Activated CD8-positive, alpha-beta memory T cell treated with anti-CD3 and anti-CD28 coated beads, Interleukin-2, amount 50 U/mL, for 4 hours (primary cell): Measurements from ENCODE around the gene KLHL21.
A peak's percentile ranks its signal among the peaks of the same experiment; 100 is the strongest.
"Not testable (repeated sequence)": the region's sequence is repeated elsewhere in the genome, so short reads cannot be mapped to it uniquely, and the experiment has no call there.

Source experiments
- DNase-seq: peaks from one replicate; pipeline ENCODE4 v3.0.0-alpha.2; 2020

The KLHL21 gene

GRCh38 chr1:6624710-6625583, 22.3 kb upstream of the KLHL21 start, which contains the start of gene THAP3:
Gene THAP3, plus strand, starts transcription at chr1:6624868. Its CDS starts 351 bp downstream, at chr1:6625219.
- peak; percentile 91 for DNase-seq

GRCh38 chr1:6623269-6623965, 20.7 kb upstream of the KLHL21 start:
- DNase-seq: no peak

- DNase-seq: no peak
Observed at GRCh38 chr1:6622396-6623152, 19.9 kb upstream of the KLHL21 start.

GRCh38 chr1:6621429-6622391, 19.0 kb upstream of the KLHL21 start:
- DNase-seq: no peak

- no peak for DNase-seq
Observed at GRCh38 chr1:6619045-6619444, 16.4 kb upstream of the KLHL21 start.

- peak; percentile 40 for DNase-seq
Observed at GRCh38 chr1:6614929-6615785, 12.5 kb upstream of the KLHL21 start.

- peak; percentile 71 for DNase-seq
Observed at GRCh38 chr1:6614019-6614928, 11.6 kb upstream of the KLHL21 start.

GRCh38 chr1:6613361-6614018, 10.8 kb upstream of the KLHL21 start, which contains the start of gene PHF13:
Gene PHF13, plus strand, starts transcription at chr1:6613731. Its CDS starts 336 bp downstream, at chr1:6614067.
- peak; percentile 100 for DNase-seq

GRCh38 chr1:6612641-6613360, 10.1 kb upstream of the KLHL21 start:
- DNase-seq: no peak

GRCh38 chr1:6603915-6604558, 1.4 kb upstream of the KLHL21 start:
- no peak for DNase-seq

- peak; percentile 49 for DNase-seq
Observed at GRCh38 chr1:6603238-6603914, 707 bp upstream of the KLHL21 start.

- DNase-seq: peak; percentile 38
Observed at GRCh38 chr1:6601923-6602668, 573 bp downstream of the KLHL21 start.

GRCh38 chr1:6601049-6601922, 1.4 kb downstream of the KLHL21 start:
- peak; percentile 81 for DNase-seq

- DNase-seq: no peak
Observed at GRCh38 chr1:6600410-6601048, 2.1 kb downstream of the KLHL21 start.

GRCh38 chr1:6599991-6600390, 2.7 kb downstream of the KLHL21 start:
- not testable (repeated sequence) for DNase-seq
